Anterior cingulate cortex (tissue), 58 donors: ENCODE data around the gene VAT1L.

Source experiments
- DNase-seq, 58 donors: peaks; one replicate each; lab custom pipeline; 2025; lab: John Stamatoyannopoulos, UW

VAT1L gene

GRCh38 chr16:77827032-77827431, 38.7 kb downstream of the VAT1L start:
- no peak for DNase-seq

GRCh38 chr16:77833921-77834634, 45.7 kb downstream of the VAT1L start:
- DNase-seq, result no peak

GRCh38 chr16:77834635-77835540, 46.5 kb downstream of the VAT1L start:
- no peak for DNase-seq

DNA sequence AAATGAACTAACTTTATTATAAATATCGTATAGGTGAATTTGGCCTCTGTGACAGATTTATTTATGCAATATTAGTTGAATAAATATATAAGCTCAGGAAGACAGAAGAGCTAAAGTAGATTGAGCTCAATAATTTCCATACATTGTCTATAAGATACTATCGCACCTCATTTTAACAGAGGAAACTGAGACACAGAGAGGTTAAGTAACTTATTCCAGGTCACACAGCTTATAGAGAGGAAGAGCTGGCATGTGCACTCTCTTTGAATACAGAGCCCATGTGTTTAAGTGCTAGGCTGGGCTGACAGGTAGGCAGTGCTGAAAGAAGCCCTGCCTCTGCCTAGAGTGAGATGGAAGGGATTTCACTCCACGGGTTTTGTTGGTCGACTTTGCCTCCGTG, 48.4 kb downstream of the VAT1L start:
- no peak for DNase-seq

- no peak for DNase-seq
Observed at GRCh38 chr16:77838597-77839255, 50.4 kb downstream of the VAT1L start.

DNA sequence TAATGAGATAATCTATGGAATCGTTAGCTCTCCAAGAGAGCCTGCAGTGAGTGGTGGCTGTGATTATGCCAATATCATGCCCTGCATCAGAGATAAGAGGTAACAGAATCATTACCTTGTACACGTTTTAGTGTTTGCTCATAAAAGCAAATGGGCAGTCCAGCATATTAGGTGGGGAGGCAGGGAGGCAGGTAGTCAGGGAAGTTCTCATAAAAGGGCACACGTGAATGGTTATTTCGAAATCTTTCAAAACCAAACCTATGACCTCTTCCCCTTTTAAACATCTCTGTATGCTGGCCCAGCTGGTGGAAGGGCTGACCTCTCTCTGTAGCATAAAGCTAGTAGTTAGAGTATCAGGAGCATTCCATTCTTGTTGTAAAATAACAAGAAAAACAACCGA, 51.7 kb downstream of the VAT1L start:
- DNase-seq, result no peak

DNA sequence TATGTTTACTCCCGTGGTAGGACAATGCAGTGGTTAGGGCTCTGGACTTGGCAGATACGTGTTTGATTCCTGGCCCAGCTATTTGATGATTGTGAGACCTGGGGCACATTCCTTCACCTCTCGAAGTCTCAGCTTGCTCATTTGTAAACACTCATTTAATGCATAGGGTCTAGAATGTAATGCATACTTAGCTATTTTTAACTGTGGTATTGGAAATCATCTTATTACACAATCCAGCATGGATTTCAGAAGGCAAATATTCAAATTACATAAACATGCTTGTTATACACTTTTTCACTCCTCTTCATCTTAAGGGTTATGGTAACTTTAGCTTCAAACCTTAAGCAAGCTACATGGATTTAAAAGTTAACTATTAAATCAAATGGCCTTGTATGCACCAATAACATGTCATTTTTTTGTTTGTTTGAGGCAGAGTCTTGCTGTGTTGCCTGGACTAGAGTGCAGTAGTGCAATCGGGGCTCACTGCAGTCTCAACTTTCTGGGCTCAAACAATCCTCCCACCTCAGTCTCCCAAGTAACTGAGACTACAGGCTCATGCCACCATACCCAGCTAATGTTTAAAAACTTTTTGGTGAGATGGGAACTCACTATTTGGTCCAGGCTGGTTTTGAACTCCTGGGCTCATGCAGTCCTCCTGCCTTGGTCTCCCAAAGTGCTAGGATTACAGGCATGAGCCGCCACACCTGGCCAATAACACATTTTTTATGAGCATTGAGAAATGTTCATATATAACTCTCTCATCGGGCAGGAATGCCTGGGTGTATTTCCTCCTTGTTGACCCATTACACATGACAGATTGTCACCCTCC, 52.5 kb downstream of the VAT1L start:
- DNase-seq, result no peak

DNA sequence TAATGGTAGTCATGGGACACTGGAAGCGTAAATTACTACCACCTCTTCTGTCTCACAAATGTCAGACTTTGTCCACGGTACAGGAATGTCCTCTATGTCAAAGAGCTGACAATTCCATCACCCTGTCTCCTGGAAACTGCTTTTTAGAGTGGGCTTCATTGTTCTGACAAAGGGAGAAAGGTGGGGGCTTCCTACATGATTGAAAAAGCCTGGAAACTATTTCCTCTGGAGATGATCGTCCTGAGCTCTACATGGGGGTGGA, 53.1 kb downstream of the VAT1L start:
- no peak for DNase-seq

DNA sequence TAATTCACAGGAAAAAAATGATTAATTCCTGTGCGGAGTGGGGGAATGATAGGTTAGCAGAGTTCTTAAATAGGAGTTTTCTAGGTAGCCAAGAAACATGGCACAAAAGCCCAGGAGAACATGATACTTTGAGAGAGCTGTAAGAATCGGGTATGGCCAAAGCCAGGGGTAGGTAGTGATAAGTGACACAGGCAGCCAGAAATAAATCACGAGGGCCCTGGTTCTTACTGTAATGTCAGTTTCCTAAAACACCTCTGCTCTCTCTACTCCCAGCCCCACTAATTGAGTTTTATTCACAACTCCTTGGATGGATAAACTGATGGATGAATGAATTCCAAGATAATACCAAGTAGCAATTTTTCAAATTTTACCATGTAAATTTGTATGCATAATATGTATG, 54.1 kb downstream of the VAT1L start:
- no peak for DNase-seq

- DNase-seq, result no peak
Observed at GRCh38 chr16:77843405-77843804, 55.0 kb downstream of the VAT1L start.

GRCh38 chr16:77844801-77845200, 56.4 kb downstream of the VAT1L start:
- DNase-seq, result no peak

DNA sequence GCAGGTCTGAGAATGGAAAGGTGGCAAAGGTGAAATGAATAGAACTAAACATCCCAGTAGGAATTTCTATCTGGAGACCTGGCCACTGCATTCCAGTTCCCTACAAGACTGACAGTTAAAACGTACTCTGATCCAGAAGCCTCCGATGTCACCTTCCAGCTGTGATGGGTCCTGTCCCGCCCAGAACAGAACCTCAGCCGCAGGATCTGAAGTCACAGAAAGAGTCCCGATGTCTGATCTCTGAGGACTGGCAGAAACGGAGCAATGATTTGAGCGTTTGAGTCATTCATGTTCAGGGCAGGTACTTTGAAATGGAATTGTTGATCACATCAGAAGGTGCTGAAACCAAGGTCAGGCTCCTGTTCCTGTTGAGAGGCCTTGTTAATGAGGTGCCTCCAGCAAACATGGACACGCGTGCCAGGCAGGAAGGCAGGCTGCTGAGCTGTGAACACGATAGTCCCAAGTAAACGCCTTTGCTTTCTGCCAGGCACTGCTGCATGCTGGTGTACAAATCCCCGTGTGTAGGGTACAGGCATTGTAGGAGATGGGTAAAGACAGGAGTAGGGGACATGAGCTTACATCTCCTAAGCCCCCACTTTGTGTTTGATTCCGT, 61.4 kb downstream of the VAT1L start:
- no peak for DNase-seq

DNA sequence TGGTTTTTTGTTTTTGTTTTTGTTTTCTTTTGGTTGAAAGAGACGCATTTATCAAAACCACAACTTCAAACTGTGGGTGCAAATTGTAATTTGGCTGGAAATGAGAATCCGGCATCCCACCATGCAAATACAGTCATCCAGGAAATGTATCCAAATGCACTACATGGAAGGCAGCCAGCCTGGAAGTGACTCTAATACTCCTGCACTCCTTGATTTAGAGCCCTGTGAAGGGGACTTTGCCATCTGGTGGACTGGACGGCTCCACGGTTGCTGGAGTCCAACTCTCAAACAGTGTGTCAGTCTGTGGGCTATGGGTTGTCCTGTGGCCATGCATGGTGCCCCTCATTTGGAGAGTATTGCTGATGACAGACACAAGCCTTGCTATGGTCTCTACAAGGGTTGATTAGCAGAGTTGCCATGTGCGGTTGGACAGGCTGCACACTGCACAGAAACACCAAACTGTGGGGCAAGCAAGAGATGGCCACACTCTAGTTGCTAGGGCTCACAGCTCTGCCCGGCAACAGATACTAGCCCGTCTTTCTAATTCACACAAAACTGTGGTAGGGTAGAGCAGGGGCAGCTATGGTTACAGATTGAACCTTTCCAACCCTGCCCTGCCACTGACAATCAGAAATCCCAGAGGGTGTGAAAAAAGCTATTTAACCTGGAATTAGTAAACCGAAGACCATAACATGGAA, 62.4 kb downstream of the VAT1L start:
- no peak for DNase-seq

DNA sequence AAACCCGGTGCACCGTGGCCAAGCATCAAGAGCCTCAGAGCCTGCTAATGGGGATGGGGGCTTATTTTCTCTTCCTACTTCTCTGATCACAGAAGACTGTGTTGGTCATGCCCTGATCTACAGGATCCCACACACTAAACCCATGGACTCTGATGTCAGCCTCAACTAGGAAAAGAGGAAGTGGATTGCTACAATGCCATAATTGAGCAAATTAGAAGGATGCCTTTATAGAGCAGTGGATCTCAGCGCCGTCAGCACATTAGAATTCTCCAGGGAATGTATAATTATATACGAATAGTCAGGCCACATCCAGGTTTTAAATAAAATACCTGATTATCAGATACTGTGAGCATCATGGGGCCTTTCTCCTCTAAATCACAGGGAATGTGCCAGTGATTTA, 64.8 kb downstream of the VAT1L start:
- DNase-seq, result no peak

DNA sequence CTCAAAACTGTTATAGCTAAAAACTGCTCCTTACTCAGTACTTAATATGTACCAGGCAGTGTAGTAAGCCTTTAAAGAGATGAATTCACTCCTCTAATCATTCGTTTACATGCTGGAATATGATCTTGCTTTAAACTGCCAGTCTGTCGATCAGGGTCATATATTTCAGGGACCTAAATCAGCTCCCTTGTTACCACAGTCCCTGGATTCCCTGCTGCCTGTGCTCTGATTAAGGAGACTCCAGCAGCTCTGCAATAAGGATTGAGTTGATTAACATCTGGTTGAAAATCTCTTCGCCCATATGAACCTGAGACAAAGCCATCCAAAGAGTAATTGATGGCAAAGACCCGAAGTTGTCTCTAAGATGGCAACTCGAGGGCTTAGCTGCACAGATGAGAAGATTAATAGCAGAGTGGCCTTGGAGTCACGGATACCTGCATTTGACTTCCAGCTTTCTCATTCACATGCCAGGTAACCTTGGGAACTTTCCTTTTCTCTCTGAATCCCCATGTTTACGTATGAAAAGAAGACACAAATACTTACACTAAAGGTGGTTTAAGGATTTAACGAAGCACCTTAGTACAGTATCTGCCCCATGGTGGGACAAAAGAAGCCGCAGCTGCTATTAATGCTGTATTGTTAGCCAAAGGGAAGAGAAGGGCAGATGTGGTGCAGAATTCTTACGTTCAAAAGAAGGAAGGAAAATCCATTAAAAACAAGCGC, 68.2 kb downstream of the VAT1L start:
- no peak for DNase-seq

GRCh38 chr16:77858060-77858459, 69.7 kb downstream of the VAT1L start:
- DNase-seq, result no peak

DNA sequence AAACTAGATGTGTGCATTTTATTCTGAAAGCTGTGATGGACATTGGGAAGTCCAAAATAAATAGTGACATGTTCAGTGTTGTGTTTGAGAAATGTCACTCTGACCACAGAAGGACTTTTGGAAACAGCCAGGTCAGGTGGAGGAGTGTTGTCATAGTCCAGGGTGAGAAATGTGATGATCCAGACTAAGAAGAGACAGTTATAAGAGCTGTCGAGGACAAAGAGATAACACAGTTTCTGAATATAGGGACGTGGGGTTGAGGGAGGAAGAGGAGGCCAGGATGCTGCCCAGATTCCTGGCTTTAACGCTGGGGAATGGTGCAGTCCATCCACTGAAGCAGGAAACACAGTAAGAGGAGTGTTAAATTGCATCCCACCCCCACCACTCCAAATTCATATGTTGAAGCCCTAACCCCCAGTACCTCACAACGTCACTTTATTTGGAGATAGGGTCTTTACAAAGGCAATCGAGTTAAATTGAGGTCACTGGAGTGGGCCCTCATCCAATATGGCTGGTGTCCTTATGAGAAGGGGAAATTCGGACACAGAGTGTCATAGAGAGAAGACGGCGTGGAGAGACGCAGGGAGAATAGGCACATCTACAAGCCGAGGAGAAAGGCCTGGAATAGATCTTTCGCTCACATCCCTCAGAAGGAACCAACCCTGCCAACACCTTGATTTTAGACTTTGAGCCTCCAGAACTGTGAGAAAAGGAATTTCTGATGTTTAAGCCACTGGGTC, 71.3 kb downstream of the VAT1L start:
- DNase-seq, result no peak

DNA sequence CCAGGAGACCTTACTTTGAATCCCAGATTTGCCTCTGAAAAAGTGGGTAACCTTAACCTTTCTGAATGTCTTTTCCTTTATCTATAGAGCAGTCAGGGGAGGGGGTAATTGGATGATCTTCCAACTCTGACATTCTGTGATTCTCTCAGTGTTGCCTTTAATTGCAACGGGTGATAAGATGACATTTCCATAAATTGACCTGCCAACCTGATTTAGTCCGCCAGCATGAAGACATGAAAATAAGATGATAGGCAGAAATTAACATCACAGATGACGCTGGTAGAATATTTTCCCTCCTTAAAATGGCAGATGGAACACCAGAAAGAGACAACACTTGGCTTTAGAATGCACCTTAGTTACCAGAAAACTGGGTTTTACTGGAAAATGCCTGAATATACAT, 72.6 kb downstream of the VAT1L start:
- no peak for DNase-seq
